H1 (cell line): ENCODE data around the gene UMPS. TPM values are rescaled to one million over a fixed set of nuclear protein-coding genes. Genes with fewer than 3 reads are reported as not detected.

ENCODE experiments used
- CBX5 ChIP-seq: fragments of 300-800, 300-1000 bp; sonication (generic); IDR thresholded peaks from 2 replicates; pipeline ENCODE4 v1.7.1; 2016; ENCODE audit warnings: antibody characterized with exemption, low read length, low read depth
- EP300 ChIP-seq, 2 experiments: IDR thresholded peaks; 1 replicate in 1 of 2; 2 replicates in 1 of 2; pipeline ENCODE4 v1.6.1; 2011 to 2012; ENCODE audit warnings: low read depth in 2 of 2, low read length in 2 of 2, mild to moderate bottlenecking in 2 of 2, borderline replicate concordance in 1 of 2, inconsistent platforms in 1 of 2, moderate library complexity in 1 of 2
- HDAC6 ChIP-seq: IDR thresholded peaks from one replicate; pipeline ENCODE4 v1.7.1; 2012; ENCODE audit warnings: low read depth, mild to moderate bottlenecking, inconsistent platforms, low read length, moderate library complexity
- POLR2AphosphoS5 ChIP-seq: IDR thresholded peaks from 2 replicates; pipeline ENCODE4 v1.6.1; 2011; ENCODE audit warnings: low read depth, low read length
- POU5F1 ChIP-seq: IDR thresholded peaks from 2 replicates; pipeline ENCODE4 v1.6.1; 2011; ENCODE audit warnings: low read depth, mild to moderate bottlenecking, low read length, moderate library complexity
- RFX5 ChIP-seq: IDR thresholded peaks from 2 replicates; pipeline ENCODE4 v1.6.1; 2011; ENCODE audit warnings: low read depth, low read length, improper control_type of control experiment, borderline replicate concordance
- RXRA ChIP-seq: IDR thresholded peaks from 2 replicates; pipeline ENCODE4 v1.6.1; 2011; ENCODE audit warnings: low read depth, mild to moderate bottlenecking, low read length, moderate library complexity; ENCODE audit not compliant: insufficient read depth
- SAP30 ChIP-seq: fragments of 300-600 bp; sonication (generic); IDR thresholded peaks from 2 replicates; pipeline ENCODE4 v1.7.1; 2012; ENCODE audit warnings: low read length, moderate library complexity, mild to moderate bottlenecking, inconsistent platforms; ENCODE audit not compliant: insufficient read depth, insufficient replicate concordance
- SP2 ChIP-seq: IDR thresholded peaks from 2 replicates; pipeline ENCODE4 v1.6.1; 2012; ENCODE audit warnings: mild to moderate bottlenecking, low read length, inconsistent platforms
- polyA plus RNA-seq, 7 experiments: library from polyadenylated mRNA; depleted of rRNA in 3 of 7; stranded (reverse) in 5 of 7; unstranded in 2 of 7; fragments of >200 nt in 5 of 7; fragments of 200-250 nt in 2 of 7; gene quantifications; 1 replicate in 5 of 7; 2 replicates in 1 of 7; 4 replicates in 1 of 7; pipeline versions ENCODE4 v1.2.1 to v1.2.3, GENCODE V29; 2011 to 2013; ENCODE audit warnings: missing spikeins in 2 of 7, mixed read lengths in 2 of 7
- total RNA-seq: library from RNA; stranded (reverse); fragmentation: NEBNext Ultra II Directional; extraction: Animal tissue kit (Norgen Biotek cat#: 25700); gene quantifications from 2 replicates; pipeline ENCODE4 v1.2.1, GENCODE V29; 2021
- TF ChIP-seq, protein P1 (sequence below): IDR thresholded peaks from 2 replicates; pipeline ENCODE4 v1.6.1; 2011; ENCODE audit warnings: low read depth, mild to moderate bottlenecking, low read length; ENCODE audit not compliant: insufficient read depth

UMPS gene
- total and polyA plus RNA-seq, 2 of the 8 experiments (the other 6 are each of a cell fraction or from before 2014, with no cell fraction given), result 32.8 to 59.0 TPM

DNA sequence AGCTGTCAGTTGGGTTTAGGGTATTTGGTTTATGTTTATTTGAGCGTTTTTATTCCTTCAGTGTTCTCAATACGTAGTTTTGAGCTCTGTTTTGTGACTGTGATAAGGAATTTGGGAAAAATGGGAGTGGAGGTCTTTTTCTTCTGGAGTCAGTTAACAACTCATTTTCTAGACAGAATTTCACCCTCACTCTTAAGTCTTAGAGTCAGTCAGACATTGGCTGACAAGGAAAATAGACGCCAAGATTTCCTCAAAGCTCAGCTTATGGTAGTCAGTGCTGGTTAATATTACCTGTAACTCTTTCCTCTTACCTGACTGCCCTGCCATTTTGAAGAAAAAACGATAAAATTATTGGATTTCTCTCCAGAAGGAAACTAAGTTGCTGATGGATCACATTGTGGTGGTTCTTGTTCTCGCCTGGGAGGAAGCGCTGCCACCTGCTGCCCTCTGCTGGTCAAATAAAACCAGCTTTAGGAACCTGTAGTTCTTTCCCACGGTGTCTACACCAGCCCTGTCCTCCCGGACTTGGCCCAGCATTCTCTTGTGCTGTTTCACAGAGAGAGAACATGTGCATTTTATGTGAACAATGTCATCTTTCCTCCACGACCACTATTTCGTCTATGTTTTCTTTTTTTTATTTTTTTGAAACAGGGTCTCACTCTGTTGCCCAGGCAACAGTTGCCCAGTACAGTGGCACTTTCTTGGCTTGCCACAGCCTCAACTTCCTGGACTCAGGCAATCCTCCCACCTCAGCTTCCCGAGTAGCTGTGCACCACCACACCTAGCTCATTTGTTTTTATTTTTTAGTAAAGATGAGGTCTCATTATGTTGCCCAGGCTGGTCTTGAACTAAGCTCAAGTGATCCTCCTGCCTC is 41.4 kb upstream of the UMPS start (continued):
- TF ChIP-seq, protein P1, sequence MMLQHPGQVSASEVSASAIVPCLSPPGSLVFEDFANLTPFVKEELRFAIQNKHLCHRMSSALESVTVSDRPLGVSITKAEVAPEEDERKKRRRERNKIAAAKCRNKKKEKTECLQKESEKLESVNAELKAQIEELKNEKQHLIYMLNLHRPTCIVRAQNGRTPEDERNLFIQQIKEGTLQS, result no peak
- no peak for TF ChIP-seq RXRA
- no peak for TF ChIP-seq POLR2AphosphoS5
- no peak for TF ChIP-seq POU5F1
- TF ChIP-seq CBX5, result no peak
- no peak for TF ChIP-seq SP2
- no peak for TF ChIP-seq EP300 (IDR thresholded peaks at IDR 0.05; ENCODE audit: borderline replicate concordance in 1 of 2, low read depth in 2 of 2, low read length in 2 of 2)
- no peak for TF ChIP-seq RFX5
- TF ChIP-seq SAP30, result no peak
- TF ChIP-seq HDAC6, result no peak
- TF ChIP-seq, all 59 proteins: peak for 2
